Measurements from ENCODE around the gene ETFB.

Gene ETFB

GRCh38 chr19:51372649-51373504, 6.7 kb upstream of the ETFB start, which contains the start of gene NKG7:
TSS of gene NKG7 (minus strand) at chr19:51372654. CDS start at chr19:51372535, 119 bp downstream.
- no peak for DNase-seq (ENCODE audit: low spot score)

GRCh38 chr19:51372021-51372648, 5.9 kb upstream of the ETFB start:
- DNase-seq (ENCODE audit: low spot score), result no peak

GRCh38 chr19:51371186-51371690, 5.0 kb upstream of the ETFB start:
- DNase-seq (ENCODE audit: low spot score), result no peak

GRCh38 chr19:51370230-51370629, 4.0 kb upstream of the ETFB start:
- DNase-seq (ENCODE audit: low spot score), result no peak

- no peak for DNase-seq (ENCODE audit: low spot score)
Observed at GRCh38 chr19:51368366-51369282, 2.4 kb upstream of the ETFB start, which contains the start of gene CLDND2. TSS of gene CLDND2 (minus strand) at chr19:51369003. CDS start at chr19:51368577, 426 bp downstream.

- peak; percentile 99 for DNase-seq (ENCODE audit: low spot score)
Observed at GRCh38 chr19:51367565-51368365, 1.6 kb upstream of the ETFB start.

- DNase-seq (ENCODE audit: low spot score), result no peak
Observed at GRCh38 chr19:51367255-51367564, 1.0 kb upstream of the ETFB start.

GRCh38 chr19:51366389-51367254, 434 bp upstream of the ETFB start:
- peak; percentile 98 for DNase-seq (ENCODE audit: low spot score)

GRCh38 chr19:51365211-51365964, 800 bp downstream of the ETFB start:
- DNase-seq (ENCODE audit: low spot score), result no peak

GRCh38 chr19:51364200-51365106, 1.7 kb downstream of the ETFB start:
- DNase-seq (ENCODE audit: low spot score), result no peak

GRCh38 chr19:51361239-51361638, 4.9 kb downstream of the ETFB start:
- DNase-seq (ENCODE audit: low spot score), result no peak

GRCh38 chr19:51359294-51359693, 6.9 kb downstream of the ETFB start:
- no peak for DNase-seq (ENCODE audit: low spot score)

- DNase-seq (ENCODE audit: low spot score), result no peak
Observed at GRCh38 chr19:51357952-51358351, 8.2 kb downstream of the ETFB start.

- DNase-seq (ENCODE audit: low spot score), result no peak
Observed at GRCh38 chr19:51356159-51356801, 9.9 kb downstream of the ETFB start.

GRCh38 chr19:51354742-51355148, 11.4 kb downstream of the ETFB start:
- peak; percentile 87 for DNase-seq (ENCODE audit: low spot score)

GRCh38 chr19:51354103-51354741, 12.0 kb downstream of the ETFB start:
- DNase-seq (ENCODE audit: low spot score), result peak; percentile 69

GRCh38 chr19:51352783-51353360, 13.3 kb downstream of the ETFB start:
- DNase-seq (ENCODE audit: low spot score), result peak; percentile 42
